Right lung (tissue), 5 donors: ENCODE results near the gene TIMP4. TPM values are rescaled to one million over a fixed set of nuclear protein-coding genes. Genes with fewer than 3 reads are reported as not detected.

Experiments used
- polyA plus RNA-seq, 5 donors: library from polyadenylated mRNA; unstranded; fragments of 120-200 nt; gene quantifications; one replicate each; pipeline versions ENCODE4 v1.2.1 to v1.2.3, GENCODE V29; 2013; ENCODE audit warnings: inconsistent platforms in 1 of 5, low replicate concordance in 1 of 5; ENCODE audit not compliant: insufficient read length in 5 of 5, insufficient read depth in 1 of 5

Gene TIMP4
- polyA plus RNA-seq, 5 donors, result 0.22 to 0.66 (median 0.26) TPM

Other genes starting within 250 kb of the TIMP4 start
- 1 to 10 TPM in 2 of 5 donors, under 1 TPM in 3; 0.48 to 1.0 (median 0.94) TPM for gene SYN2, start 154.5 kb downstream of the TIMP4 start, polyA plus RNA-seq
- gene PPARG, start 130.2 kb upstream of the TIMP4 start, polyA plus RNA-seq, result 1 to 10 TPM; 2.3 to 7.9 (median 4.5) TPM